Measurements from ENCODE around the gene LPXN.

LPXN gene

GRCh38 chr11:58580311-58580710 lies 4.7 kb upstream of the LPXN start:
- peak overlapping the region; percentile 98 for H3K27ac ChIP-seq (ENCODE audit: poor library complexity, severe bottlenecking)
- no peaks in the 10 kb centered on the region for H3K27me3 ChIP-seq (ENCODE audit: insufficient read depth, poor library complexity, severe bottlenecking)
- no peaks in the 10 kb centered on the region for H3K9me3 ChIP-seq (ENCODE audit: severe bottlenecking)
- H3K4me1 ChIP-seq (ENCODE audit: insufficient read depth, poor library complexity, severe bottlenecking) = peaks cover 40% of the 10 kb centered on the region
- H3K36me3 ChIP-seq (ENCODE audit: low read depth) = peaks cover 38% of the 10 kb centered on the region
- peak overlapping the region; percentile 98 for H3K4me3 ChIP-seq (ENCODE audit: severe bottlenecking)
- ATAC-seq (ENCODE audit: low read depth) = no peak
- TF ChIP-seq, protein P1, sequence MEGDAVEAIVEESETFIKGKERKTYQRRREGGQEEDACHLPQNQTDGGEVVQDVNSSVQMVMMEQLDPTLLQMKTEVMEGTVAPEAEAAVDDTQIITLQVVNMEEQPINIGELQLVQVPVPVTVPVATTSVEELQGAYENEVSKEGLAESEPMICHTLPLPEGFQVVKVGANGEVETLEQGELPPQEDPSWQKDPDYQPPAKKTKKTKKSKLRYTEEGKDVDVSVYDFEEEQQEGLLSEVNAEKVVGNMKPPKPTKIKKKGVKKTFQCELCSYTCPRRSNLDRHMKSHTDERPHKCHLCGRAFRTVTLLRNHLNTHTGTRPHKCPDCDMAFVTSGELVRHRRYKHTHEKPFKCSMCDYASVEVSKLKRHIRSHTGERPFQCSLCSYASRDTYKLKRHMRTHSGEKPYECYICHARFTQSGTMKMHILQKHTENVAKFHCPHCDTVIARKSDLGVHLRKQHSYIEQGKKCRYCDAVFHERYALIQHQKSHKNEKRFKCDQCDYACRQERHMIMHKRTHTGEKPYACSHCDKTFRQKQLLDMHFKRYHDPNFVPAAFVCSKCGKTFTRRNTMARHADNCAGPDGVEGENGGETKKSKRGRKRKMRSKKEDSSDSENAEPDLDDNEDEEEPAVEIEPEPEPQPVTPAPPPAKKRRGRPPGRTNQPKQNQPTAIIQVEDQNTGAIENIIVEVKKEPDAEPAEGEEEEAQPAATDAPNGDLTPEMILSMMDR (IDR thresholded peaks at IDR 0.05; ENCODE audit: poor library complexity, severe bottlenecking) = no peak
- DNase-seq (ENCODE audit: low spot score) = no peak

- ATAC-seq (ENCODE audit: low read depth) = peak; percentile 44
These were observed 3.8 kb upstream of the LPXN start for GRCh38 chr11:58579192-58580129.

DNA sequence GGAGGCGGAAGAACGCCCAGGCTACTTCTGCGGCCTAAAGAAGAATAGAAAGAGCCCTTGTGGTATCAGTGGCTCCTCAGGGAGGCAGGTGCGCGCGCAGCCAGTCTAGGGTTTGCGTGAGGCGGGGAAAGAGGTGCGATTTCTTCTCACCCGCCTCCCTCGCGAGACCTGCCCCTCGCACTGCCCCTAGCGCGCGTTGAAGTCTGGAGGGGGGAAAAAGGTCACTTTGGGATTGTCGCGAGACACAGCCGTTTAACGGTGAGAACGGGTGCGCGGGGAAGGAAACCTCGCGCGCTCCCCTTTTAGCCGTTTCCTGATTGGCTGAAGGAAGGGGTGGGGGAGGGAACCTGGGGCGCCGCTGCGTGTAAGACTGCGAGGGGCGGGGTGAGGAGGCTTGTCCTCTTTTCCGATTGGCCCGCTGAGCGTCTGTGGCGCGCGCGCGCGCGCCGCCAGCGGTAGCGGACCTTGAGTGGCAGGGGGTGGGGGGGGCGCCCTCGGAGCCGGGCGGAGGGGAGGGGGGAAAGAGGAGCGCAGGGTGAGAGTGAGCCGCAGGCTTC lies 3.1 kb upstream of the LPXN start, which contains the start of gene ZFP91:
ZFP91 (plus strand) TSS at position 429 of the 557 bp plus-strand sequence. CDS start 219 bp downstream, outside the sequence.
- peaks cover 22% of the 10 kb centered on the region for H3K36me3 ChIP-seq (ENCODE audit: low read depth)
- ATAC-seq (ENCODE audit: low read depth) (peak; percentile 59), DNase-seq (ENCODE audit: low spot score) (peak; percentile 97)
- H3K27me3 ChIP-seq (ENCODE audit: insufficient read depth, poor library complexity, severe bottlenecking) = no peaks in the 10 kb centered on the region
- H3K27ac ChIP-seq (ENCODE audit: poor library complexity, severe bottlenecking) = peak within 1 kb of the TSS; percentile 98
- TF ChIP-seq, protein P1 (IDR thresholded peaks at IDR 0.05; ENCODE audit: poor library complexity, severe bottlenecking) = no peak
- H3K9me3 ChIP-seq (ENCODE audit: severe bottlenecking) = no peaks in the 10 kb centered on the region
- peak within 1 kb of the TSS; percentile 98 for H3K4me3 ChIP-seq (ENCODE audit: severe bottlenecking)
- H3K4me1 ChIP-seq (ENCODE audit: insufficient read depth, poor library complexity, severe bottlenecking) = peaks cover 52% of the 10 kb centered on the region

More at GRCh38 chr11:58579192-58580129, 3.8 kb upstream of the LPXN start:
- TF ChIP-seq, protein P1 (IDR thresholded peaks at IDR 0.05; ENCODE audit: poor library complexity, severe bottlenecking) = peak; percentile 84
- Histone ChIP-seq H3K4me3 (ENCODE audit: severe bottlenecking) (peak overlapping the region; percentile 98), H3K9me3 (ENCODE audit: severe bottlenecking) (no peaks in the 10 kb centered on the region), H3K27ac (ENCODE audit: poor library complexity, severe bottlenecking) (peak overlapping the region; percentile 98), H3K36me3 (ENCODE audit: low read depth) (peaks cover 30% of the 10 kb centered on the region), H3K4me1 (ENCODE audit: insufficient read depth, poor library complexity, severe bottlenecking) (peaks cover 48% of the 10 kb centered on the region), H3K27me3 (ENCODE audit: insufficient read depth, poor library complexity, severe bottlenecking) (no peaks in the 10 kb centered on the region)
- DNase-seq (ENCODE audit: low spot score) = peak; percentile 89

GRCh38 chr11:58578136-58578634 lies 2.5 kb upstream of the LPXN start:
- peaks cover 54% of the 10 kb centered on the region for H3K4me1 ChIP-seq (ENCODE audit: insufficient read depth, poor library complexity, severe bottlenecking)
- no peaks in the 10 kb centered on the region for H3K27me3 ChIP-seq (ENCODE audit: insufficient read depth, poor library complexity, severe bottlenecking)
- DNase-seq (ENCODE audit: low spot score) (peak; percentile 93), ATAC-seq (ENCODE audit: low read depth) (peak; percentile 72)
- TF ChIP-seq, protein P1 (IDR thresholded peaks at IDR 0.05; ENCODE audit: poor library complexity, severe bottlenecking) = no peak
- H3K27ac ChIP-seq (ENCODE audit: poor library complexity, severe bottlenecking) = peak overlapping the region; percentile 98
- peaks cover 20% of the 10 kb centered on the region for H3K36me3 ChIP-seq (ENCODE audit: low read depth)
- no peaks in the 10 kb centered on the region for H3K9me3 ChIP-seq (ENCODE audit: severe bottlenecking)
- H3K4me3 ChIP-seq (ENCODE audit: severe bottlenecking) = peak overlapping the region; percentile 98
